Islet of Langerhans (tissue), 1 donor: ENCODE data around the gene SLC43A3.
"Not testable (repeated sequence)": the region's sequence is repeated elsewhere in the genome, so short reads cannot be mapped to it uniquely, and the experiment has no call there.

Experiments
- FAIRE-seq: peaks from one replicate; lab custom pipeline; 2011; peaks lifted over from hg19 to GRCh38; lab: Jason Lieb, UNC

Gene SLC43A3

DNA sequence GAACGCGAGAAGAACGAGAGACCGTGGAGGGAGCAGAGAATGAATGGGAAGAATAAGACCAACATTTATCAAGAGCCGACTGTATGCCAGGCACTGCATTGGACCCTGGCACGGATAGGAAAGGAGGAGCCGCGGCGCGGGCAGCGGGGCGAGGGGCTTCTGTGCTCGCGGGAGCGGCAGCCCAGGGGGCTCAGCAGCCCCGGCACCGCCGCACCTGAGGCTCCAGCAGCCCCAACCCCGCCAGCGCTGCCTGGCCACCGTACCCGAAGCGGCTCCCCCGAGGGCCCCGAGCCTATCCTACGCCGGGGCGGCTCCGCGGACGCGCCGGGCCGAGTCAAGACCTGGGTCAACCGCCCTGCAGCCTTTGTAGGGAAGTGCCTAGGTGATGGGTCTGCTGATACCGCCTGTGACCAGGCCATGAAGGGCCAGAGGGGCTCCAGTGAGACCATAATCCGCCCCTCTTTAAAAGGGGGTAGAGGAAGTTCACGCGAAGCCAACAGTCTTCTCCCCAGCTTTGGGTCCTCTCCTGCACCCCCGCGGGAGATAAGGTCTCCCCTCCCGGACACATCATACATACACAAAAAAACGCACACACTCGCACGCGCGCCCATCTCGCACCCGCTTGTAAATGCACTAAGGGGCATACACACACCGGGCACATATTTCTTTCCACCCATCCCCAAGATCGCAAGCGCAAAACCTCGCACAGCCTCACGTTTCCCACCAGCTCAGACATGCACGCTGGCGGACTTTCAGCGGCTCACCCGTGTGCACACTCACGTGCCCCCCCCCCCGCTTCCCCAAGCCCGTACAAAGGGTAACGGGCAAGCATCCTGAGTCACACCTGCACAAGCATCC, 32.5 kb upstream of the SLC43A3 start:
- no peak for FAIRE-seq

DNA sequence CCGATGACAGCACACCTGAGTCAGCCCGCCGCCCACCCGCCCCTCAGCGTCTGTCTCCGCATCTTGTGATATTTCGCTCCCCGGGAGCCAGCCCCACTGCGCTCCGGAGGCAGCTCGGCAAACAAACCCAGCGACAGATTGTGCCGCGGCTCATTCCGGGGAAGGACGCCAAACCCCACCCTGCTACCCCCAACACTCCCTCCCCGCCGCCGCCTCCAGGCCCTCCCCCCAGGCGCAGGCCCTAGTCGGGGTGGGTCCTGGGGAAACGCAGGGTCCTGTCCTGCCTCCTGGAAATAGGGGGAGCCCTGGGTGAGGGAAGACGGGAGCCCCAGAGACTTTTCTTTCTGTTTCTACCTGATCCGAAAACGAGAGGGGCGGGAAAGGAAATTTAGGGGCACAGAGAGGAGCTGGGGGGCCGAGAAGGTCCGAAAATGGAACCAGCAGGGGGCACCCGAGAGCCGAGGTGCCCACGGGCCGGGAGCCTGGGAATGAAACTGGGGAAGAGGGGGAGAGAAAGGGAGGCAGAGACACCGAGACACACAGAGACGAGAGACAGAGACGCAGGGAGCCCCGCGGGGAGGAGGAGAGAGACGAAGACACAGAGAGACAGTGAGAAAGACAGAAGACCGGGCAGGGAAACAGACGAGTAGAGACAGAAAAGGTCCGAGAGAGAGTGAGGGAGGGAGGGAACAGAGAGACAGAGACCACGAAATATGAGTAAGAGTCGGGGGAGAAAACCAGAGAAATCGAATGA, 31.7 kb upstream of the SLC43A3 start:
- no peak for FAIRE-seq

DNA sequence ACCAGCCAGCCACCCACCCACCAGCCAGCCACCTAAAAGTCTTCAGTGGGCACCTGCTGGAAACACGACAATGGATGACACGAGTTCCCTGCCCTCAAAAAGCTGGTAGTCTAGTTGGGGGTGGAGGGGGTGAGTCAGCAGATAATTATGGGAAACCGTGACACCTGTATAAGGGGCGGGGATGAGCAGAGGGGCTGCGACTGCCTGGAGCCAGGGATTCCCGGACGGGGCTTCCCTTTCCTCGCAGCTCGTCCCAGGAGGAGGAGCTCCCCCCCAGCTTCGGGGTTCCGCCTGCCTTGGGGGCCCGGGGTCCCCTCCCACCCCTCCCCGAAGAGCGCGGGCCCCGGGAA, 31.1 kb upstream of the SLC43A3 start:
- no peak for FAIRE-seq

DNA sequence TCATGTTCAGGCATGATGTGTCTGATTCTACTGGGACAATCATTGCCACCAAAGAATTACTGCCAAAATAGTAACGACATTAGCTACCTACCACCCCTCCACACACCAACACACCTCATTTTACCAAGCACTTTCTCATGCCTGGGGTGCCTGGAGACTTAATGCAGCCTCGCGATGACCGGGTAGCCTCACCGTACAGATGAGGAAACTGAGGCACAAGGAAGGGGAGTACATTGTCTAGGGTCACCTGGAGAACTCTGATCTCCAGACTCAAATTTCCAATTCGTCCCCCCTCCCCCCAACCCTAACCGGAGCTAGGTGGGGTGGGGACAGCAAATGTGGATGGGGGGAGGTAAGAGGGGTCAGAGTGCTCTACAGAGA, 30.7 kb upstream of the SLC43A3 start:
- no peak for FAIRE-seq

DNA sequence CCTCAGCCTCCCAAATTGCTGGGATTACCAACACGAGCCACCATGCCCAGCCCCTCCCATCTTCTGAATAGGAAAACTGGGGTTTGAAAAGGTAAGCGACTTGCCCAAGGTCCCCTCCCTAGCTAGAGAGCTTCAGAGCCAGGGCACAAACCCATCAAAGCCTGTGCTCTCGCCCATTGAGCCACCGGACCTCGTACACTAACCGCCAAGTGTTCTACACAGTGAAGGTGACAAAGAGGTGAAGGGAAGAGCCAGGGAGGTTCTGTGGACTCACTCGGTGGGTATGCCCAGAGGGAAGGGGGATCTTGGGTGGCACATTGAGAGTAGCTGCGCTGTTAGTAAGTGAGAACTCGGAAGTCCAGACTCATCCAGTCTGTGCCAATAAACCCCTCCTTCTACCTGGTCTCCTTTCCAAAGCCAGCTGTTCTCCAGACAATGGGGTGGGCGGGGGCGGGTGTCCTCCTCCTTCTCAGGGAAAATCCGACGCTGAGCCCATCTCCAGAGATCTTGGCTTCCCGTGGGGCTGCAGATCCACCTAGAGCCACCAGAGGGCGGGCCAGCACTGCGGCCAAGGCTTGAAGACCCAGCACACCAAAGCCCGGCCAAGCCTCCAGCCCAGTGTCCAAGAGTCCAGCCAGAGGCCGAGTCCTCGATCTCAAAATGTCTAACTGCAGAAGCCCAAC, 30.2 kb upstream of the SLC43A3 start:
- FAIRE-seq: no peak

DNA sequence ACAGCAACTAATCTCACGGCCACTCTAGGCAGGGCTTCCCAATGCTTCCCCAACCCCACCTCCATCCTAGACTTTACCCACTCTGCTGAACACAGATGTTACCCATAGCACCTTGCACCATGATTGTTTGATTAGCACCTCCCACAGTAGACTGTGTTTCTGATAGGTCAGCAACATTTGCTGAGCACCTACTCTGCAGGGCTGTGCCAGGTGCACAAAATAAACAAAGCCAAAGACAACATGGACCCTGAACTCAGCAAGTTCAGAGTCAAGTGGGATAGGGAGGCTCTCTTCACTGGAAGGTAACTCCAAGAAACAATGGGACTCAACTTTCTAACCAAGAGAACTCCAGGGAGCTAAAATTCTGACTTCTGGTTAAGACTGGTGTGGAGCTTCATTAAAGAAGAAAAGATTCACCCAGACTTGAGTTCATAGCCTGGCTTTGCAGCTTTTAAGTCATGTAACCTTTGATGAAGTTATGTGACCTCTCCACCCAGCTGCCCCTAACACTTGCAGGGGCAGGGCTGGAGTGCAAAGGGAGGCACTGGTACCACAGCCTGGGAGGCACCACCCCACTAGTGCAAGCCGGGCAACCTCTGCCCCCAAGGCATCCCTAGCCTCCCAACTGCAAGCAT, 26.7 kb upstream of the SLC43A3 start:
- FAIRE-seq: no peak

DNA sequence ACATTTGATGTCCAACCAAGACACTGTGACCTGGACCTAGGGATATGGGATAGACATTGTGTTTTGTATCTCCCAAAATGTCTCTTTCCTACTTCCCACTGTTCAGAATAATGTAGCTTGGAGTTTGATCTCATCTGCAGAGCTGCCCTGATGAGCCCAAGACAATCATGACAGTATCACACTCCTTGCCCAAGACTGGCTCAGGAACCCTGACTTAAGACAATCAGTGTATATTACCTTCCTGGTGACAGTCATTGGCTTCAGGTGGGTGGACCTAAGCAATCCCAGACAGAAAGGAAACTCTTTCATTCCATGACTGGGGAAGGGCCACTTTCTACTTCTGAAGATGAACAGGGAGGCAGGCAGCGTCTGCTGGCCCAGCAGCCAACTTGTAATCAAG, 19.1 kb upstream of the SLC43A3 start:
- no peak for FAIRE-seq

DNA sequence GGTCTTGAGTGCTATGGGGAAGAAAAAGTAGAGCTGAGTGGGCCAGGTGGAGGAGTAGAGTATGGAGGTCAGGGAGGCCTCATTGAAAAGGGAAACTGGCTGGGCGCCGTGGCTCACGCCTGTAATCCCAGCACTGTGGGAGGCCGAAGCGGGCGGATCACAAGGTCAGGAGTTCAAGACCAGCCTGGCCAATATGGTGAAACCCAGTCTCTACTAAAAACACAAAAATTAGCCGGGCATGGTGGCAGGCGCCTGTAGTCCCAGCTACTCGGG, 18.1 kb upstream of the SLC43A3 start:
- not testable (repeated sequence) for FAIRE-seq

DNA sequence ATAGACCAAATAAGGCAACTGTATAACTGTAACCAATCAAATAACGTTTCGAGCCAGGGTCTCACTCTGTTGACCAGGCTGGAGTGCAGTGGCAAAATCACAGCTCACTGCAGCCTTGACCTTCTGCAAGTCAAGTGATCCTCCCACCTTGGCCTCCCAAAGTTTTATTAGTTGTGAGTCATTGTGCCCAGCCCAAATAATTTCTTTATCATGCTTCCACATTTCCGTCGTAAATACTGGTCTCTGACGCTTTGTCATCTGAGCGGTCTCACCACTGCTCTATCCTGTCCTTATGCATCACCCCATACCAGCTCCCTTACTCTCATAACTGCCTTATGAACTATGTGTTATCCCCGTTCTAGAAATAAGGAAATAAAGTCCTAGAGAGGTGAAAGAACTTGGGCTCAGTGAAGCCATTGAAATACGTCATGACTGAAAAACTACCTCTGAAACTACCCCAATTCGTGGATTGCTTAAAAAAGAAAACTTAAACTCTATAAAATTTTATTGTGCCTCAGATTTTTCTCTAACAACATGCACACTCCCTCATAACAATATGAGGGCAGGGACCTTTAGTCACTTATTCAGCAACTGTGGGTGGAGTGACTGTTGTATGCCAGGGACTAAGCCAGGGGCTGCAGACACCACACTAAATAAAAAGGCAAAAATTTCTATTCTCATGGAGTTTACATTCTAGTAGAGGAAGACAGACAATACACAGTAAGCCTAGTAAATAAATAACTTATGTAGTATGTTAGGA, 17.6 kb upstream of the SLC43A3 start:
- FAIRE-seq: no peak

DNA sequence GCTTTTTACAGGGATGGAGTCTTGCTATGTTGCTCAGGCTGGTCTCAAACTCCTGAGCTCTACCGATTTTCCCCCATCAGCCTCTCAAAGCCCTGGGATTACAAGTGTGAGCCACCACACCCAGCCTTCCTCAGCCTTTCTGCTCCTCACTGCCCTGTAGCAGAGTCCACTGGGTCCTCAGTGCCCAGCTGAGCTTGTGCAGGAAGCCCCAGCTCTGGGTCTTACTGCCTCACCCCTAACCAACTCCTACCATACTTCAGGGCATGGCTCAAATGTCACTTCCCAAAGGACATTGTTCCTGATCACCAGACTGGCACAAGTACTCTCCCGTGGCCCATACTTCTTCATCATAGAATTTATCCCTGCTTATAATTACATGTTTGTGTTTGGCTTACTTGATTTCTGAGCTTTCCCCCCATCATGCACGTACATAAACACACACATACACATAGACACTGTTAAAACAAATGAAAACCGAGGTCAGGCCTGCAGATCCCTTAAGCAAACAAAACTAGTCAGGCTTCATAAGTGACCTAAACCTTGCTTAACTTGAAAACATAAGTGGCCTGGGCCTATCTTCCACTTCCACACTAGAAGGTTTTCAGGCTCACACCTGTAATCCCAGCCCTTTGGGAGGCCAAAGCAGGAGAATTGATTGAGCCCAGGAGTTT, 14.0 kb upstream of the SLC43A3 start:
- no peak for FAIRE-seq

DNA sequence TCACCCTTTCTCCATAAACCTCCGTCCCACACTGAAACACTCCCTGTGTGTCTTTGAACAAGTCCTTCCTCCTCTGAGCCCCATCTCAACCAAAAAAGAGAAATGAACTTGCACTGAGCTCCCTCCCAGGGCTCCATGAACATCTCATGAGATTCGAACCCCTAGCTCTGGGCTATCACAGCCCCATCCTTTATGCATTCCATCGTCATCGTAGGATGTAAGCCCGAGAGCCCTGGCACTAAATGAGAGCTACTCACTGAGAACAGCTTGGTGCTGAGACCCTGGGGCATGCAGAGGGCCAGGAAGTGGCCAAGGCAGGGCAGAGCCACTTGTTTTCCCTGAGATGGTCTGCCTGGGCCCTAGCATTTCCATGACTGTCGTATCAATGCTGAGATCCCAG, 12.9 kb upstream of the SLC43A3 start:
- FAIRE-seq: no peak

DNA sequence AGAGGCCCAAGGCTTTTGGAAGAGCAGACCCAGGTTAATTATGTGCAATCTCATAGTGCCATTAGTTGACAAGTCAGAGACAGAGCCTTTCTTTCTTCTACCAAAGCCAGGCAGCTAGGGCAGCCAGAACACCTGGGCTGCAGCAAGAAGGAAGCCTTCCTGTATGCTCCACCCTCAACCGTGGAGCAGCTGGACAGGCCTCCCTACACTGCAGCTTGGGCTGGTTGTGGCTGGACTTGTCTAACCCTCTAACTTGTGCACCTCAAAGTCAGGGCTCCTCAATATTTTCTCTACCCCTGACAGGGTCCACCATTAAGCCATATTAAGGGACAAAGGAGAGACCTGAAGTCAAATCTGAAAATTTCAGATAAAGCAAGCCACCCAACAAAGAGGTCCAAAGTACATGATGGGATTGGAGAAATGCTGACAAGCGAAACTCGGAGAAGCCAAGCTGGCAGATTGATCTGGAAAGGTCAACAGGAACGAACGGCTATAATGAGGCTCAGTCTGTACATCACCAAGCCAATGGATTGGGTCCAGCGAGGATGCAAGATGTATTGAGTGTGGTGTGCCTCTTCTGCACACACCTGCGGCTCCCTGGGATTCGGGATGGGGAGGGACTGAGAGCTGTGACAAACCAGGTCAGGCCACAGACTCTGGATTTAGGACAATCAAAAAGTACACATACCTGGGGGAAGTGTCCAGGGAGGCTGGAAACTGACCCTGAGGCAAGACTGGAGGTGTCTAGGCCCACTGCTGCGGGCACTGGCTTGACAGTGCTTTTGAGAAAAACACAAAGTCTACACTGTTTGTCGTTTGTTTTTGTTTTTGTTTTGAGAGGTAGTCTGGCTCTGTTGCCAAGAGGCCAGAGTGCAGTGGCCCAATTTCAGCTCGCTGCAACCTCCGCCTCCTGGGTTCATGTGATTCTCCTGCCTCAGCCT, 11.7 kb upstream of the SLC43A3 start:
- no peak for FAIRE-seq

DNA sequence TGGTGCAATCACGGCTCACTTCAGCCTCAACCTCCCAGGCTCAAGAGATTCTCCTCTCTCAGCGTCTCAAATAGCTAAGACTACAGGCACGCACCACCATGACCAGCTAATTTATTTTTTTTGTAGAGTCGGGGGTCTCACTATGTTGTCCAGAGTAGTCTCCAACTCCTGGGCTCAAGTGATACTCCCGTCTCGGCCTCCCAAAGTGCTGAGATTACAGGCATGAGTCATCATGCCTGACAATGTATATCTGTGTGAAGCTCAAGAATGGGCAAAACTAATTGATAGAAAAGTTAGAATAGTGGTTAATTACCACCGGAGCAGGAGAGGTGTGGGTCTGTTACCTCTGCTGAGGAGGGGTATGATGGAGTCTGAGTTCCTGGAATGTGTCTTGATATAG, 9.1 kb upstream of the SLC43A3 start:
- FAIRE-seq: no peak

DNA sequence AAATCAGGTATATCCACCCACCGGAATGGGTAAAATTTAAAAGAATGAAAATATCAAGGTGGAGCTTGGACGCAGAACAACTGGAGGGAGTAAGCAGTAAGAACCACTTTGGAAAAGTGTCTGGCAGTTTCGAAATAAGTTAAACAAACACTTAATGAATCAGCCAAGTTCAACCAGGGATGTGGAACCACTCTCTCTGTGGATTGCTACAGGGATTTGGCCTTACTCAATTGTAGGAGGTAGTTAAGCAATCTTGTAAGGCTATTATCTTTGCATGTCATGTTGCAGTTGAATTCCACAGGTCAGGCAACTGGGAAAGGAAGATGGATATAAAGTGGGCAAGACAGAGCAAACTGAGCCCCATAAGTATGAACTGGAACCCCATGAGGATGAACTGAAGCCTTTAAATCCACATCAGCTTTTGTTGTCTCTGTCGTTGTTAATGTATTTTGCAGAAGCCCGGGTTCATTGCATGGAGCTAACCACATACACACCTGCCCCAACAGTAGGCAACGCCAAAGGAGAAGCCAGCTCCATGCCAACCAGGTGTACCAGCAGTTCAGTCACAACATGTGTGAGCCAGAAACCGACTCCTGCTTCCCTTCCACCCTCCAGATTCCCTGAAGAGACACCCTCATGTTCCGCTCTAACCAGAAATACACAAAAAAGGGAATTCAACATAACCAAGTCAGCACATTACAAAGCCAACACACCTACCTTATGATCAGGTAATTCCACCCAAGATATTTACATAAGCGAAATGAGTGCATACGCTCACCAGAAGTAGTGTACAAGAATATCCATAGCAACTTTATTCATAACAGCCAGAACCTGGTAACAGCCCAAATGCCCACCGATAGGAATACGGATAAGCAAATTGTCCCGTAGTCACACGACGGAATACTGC, 8.0 kb upstream of the SLC43A3 start:
- no peak for FAIRE-seq

DNA sequence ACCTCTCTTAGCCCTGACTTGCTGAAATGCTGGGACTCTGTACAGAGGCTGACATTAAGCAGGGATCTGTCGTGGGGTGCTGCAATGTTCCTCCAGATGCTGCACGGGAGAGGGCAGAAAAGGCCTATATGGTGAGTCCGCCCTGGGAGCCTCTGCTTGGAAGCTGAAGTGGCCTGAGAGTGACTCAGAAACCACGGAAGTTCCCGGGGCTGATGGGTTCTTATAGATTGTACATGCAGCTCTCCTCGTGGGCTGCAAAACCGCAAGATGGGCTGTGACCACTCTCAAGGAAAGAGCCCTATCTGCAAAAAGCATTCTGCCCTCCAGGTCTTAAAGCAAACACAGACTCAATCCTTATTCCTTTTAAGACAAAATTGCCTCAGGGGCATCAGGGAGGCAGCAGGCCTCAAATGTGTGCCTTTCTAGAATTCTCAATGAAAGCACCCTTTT, 5.8 kb upstream of the SLC43A3 start:
- FAIRE-seq: no peak

DNA sequence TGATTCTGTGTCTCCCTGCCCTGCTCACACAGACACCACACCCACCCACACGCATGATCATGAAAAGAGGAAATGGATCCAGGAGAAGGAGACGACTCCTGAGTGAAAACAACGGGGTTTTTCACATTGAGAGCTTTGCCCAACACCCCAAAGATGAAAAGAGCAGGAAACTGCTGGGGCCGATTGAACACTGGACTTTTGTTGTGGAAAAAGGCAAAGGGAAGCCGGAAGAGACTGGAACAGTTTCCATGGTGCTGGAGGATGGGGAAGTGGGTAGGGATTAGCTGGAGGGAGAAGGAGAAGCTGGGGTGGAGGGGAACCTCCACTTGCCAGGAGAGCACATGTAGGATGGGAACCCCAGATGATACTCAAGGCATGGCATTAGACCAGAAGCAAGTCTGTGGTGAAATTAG, 5.2 kb upstream of the SLC43A3 start:
- FAIRE-seq: no peak

DNA sequence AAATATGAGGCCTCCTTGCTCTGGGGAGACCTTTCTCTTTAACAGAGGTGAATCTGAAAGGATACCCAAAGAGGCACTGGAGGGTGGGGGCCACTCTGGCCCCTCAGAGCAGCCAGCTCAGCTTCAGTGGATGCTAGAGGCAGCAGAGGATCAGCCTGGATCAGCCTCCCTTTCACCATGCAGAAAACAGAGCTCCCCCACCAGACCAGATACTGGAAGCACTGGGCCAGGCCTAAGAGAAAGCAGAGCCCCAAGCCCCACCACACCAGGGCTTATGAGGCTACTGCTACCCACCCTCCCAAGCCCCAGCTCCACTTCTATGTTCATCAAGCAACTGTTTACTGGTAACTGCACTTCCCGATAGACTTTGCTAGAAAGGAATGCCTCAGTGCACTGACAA, 4.0 kb upstream of the SLC43A3 start:
- no peak for FAIRE-seq

DNA sequence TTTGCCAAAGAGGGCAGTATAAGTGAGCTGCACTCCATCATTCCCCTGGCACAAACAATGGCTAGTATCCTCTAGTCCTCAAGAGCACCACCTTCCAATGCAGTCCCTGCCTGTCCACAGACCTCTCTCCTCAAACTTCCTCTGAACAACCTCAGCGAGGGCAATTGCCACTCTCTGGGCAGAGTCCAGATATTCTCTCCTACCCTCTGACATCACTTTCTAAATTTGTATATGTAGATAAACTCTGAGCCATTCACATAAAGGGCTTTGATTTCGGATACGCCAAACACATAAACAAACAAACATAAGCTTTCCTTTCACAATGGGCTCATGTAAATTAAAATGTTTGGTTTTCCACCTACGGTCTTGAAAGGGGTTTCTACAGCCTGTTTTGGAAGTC, 3.0 kb upstream of the SLC43A3 start:
- FAIRE-seq: no peak

DNA sequence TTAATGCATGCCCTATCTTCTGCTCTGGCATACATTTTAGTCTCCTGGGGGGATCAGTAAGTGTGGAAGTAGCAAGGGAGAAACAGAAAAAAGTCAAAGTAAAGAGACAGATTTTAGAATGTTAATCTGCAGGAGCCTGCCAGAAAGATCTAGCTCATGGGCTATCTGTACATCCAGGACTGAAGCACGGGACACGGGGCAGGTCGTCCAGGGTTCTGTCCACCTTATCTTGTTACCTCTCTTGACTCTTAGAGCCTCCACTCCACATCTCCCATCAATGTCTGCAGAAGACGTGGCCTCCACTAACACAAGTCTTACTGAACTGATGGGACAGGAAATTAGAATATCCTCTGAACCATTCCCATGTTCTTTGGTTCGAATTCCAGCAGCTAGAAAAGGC, 1.7 kb upstream of the SLC43A3 start:
- no peak for FAIRE-seq

DNA sequence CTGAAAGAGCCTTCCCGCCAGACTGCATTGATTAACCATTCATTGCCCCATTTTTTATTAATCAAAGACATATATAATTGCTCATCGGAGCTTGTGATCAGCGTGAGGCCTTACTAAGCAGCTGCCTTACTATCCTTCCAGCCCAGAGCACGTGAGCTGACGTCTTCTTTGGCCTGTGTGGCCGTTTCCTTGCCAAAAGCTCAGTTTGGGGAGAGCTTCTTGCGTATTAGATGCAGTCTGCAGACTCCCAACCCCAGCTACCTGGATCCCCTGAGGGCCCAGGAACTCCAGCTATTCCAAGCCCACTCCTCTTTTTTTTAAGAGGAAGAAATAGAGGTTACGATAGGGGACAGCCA, 784 bp upstream of the SLC43A3 start:
- no peak for FAIRE-seq
